Stimulated activated CD8-positive, alpha-beta memory T cell treated with anti-CD3 and anti-CD28 coated beads, Interleukin-12 subunit alpha, Interleukin-12 subunit beta, amount 100 ng/mL, for 1 hour (primary cell): Measurements from ENCODE around the gene TMEM240.
"Not testable (repeated sequence)": the region's sequence is repeated elsewhere in the genome, so short reads cannot be mapped to it uniquely, and the experiment has no call there.

Experiments used
- DNase-seq: peaks from one replicate; pipeline ENCODE4 v3.0.0-alpha.2; 2020; ENCODE audit warnings: low read depth

Gene TMEM240

GRCh38 chr1:1495461-1495975 lies 44.9 kb downstream of the TMEM240 start:
- not testable (repeated sequence) for DNase-seq

GRCh38 chr1:1494311-1494710 lies 46.1 kb downstream of the TMEM240 start:
- not testable (repeated sequence) for DNase-seq

DNA sequence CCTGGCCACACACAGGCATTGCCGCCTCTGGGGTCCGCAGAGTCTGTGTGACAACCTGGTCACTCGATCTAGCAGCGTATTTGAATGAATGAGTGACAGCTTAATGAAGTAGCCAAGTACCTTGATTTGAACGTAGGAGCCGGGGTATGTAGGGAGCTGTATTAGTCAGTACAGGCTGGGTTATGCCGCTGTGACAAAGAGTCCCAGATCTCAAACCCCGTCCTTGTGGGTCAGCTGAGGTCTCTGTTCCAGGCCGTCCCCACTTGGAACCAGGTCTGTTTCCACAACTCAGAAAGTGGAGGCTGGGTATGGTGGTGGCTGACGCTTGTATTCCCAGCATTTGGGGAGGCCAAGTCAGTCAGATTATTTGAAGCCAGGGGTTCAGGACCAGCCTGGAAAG lies 48.8 kb downstream of the TMEM240 start:
- no peak for DNase-seq

DNA sequence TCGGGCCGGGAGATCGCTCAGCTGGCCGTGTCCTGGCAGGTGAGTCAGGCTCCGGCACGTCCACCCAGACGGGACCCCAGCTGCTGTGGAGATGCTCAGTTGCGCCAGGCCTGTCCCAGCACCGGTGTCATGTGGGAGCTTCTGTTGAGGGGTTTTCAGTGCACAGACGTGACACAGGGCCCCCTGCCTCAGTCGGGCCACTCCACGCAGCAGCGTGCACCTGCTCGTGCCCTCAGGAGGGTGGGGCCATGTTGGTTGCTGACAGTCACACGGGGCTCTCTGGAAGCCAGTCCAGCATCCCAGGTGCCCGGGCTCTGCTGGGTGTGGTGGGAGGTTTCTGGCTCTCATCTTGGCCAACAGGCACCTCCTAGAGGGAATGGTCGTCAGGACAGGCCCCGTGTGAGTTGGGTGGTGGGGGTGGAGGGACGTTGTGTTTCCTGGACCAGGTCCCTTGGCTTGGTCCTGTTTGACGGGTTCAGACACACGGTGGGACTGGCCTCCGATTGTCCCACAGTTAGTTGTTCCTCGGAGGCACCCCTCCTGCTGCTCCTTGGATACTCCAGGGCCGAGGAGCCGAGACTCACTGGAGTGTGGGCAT lies 49.7 kb downstream of the TMEM240 start:
- no peak for DNase-seq

- no peak for DNase-seq
Measured at GRCh38 chr1:1489861-1490260, 50.6 kb downstream of the TMEM240 start.

DNA sequence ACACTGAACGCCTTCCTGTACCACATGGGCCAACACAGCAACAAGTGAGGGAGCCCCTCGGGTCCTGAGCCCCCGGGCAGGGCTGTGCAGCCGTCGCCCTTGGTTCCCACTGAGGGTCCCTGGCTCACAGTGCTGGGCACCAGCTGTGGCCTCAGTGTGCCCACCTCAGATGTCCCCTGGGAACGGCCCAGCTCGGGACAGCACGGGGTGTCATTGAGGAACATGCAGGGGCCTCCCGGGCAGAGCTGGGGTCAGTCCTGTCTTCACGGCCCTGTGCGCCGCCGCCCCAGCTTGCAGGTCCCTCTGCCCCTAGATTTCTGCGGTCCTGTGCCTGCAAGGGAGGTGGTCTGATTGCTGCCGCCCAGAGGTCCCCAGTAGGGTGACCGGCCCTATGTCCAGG lies 51.2 kb downstream of the TMEM240 start:
- DNase-seq, result no peak

- no peak for DNase-seq
Measured at GRCh38 chr1:1487701-1488100, 52.7 kb downstream of the TMEM240 start.

- DNase-seq, result not testable (repeated sequence)
Measured at GRCh38 chr1:1485755-1486317, 54.6 kb downstream of the TMEM240 start.

- not testable (repeated sequence) for DNase-seq
Measured at GRCh38 chr1:1484976-1485750, 55.3 kb downstream of the TMEM240 start.
